Prostate gland (tissue), 2 donors: Measurements from ENCODE around the gene RIPOR1.

ENCODE experiments used
- CTCF ChIP-seq, 4 experiments: fragments of 200-600 bp in 2 of 4; fragments of 450-650 bp in 2 of 4; sonication (generic) in 2 of 4; IDR thresholded peaks; 1 replicate in 3 of 4; 2 replicates in 1 of 4; pipeline ENCODE4 v1.5.1; 2016 to 2019; ENCODE audit warnings: antibody characterized with exemption in 4 of 4, mild to moderate bottlenecking in 2 of 4, moderate library complexity in 2 of 4
- POLR2A ChIP-seq: fragments of 450-650 bp; IDR thresholded peaks from one replicate; pipeline ENCODE4 v1.6.1; 2016; ENCODE audit warnings: antibody characterized with exemption, mild to moderate bottlenecking
- POLR2AphosphoS5 ChIP-seq: sonication (generic); formaldehyde crosslinking; IDR thresholded peaks from one replicate; pipeline ENCODE4 v1.6.1; 2017; ENCODE audit warnings: antibody characterized with exemption

GRCh38 chr16:67560827-67561342, 32.3 kb downstream of the RIPOR1 start:
- TF ChIP-seq CTCF (IDR thresholded peaks at IDR 0.05) (no peak), POLR2AphosphoS5 (no peak), POLR2A (no peak)
